ENCODE data around the gene ACYP1. TPM values are rescaled to one million over a fixed set of nuclear protein-coding genes. Genes with fewer than 3 reads are reported as not detected.

ACYP1 gene
- 49.4 TPM for total RNA-seq

DNA sequence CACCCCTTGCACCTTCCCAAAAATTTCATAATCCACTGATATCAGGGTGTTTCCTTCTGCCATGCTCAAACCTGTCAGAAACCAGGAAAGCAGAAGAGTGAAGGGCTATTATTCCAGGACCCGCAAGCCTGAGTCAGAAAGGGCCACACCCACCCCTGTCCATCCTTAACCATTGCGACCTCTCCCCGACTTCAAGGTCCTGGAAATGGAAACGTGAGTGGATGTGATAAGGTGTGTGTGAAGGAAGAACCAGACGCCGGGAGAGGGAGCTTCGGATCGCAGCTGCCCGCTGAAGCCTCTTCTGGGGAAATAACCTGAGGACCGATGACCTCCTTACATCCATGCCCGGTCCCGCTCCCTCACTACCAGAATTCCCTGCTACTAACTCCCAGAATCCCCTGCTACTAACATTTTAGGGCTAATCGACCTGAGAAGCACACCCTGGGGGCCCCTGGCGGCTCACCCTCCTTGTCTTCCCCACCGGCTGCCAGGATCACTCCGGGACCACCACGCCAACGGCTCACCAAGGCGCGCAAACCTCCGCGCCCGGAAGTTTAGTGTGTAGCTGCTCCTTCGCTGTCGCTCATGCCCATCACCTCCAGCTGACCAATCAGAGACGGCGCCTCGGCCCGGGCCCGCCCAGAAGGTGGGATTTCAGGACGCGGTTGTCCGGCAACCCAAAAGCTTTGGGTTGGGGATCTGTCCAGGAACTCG, at the start of gene ACYP1:
Gene ACYP1, minus strand, starts transcription at position 534 of the 714 bp plus-strand sequence. Its CDS starts 471 bp downstream, at position 63.

DNA sequence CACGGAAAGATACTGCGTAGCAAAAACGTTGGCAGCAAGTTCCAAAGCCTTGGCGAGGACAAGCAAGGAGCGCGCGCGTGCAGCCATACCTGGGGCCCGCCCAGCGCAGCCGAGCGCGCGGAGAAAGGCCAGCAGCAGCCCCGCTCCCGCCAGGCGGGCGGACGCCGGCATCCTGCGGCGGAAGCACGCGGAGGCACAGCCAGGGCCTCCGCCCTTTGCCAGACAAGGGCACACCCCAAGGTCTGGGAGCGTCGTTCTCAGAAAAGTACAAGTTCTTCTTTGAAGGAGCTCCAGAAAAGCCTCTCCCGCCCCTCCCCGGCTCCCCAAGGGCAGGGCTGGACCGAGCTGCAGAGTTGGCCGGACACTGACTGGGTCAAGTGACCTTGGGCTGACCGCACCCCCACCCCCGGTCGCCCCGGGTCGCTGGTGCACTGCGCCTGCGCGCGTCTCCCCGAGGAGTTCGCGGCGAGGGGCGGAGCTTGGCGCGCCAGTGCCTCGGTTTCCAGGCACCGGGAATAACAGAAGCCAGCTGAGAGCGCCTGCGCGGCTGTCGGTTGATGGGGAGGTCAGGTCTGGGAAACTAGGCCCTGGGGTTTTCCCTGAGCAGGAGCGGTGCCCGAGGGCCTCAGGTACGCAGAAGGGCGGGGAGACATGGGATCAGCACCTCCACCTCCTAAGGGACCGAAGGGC, 5.4 kb upstream of the ACYP1 start, which contains the start of gene ZC2HC1C:
Gene ZC2HC1C, plus strand, starts transcription at position 521 of the 690 bp plus-strand sequence. CDS start 933 bp downstream, outside the sequence.

GRCh38 chr14:75050852-75051555, 12.8 kb downstream of the ACYP1 start, which contains the start of gene MLH3:
MLH3 (minus strand) TSS chr14:75051467; CDS start chr14:75049655, 1,812 bp downstream.

Small RNA genes within 50 kb of the gene (small RNA-seq; reads per million reads assigned to genes)
- gene RNU6-689P: not detected

Other genes starting within 250 kb of the ACYP1 start
- gene PROX2, start 187.9 kb downstream of the ACYP1 start, total RNA-seq: not detected
- gene DLST, start 182.1 kb downstream of the ACYP1 start, total RNA-seq: 40.4 TPM
- gene RPS6KL1, start 140.8 kb downstream of the ACYP1 start, total RNA-seq: 39.9 TPM
- 2.8 TPM for gene PGF, start 108.4 kb downstream of the ACYP1 start, total RNA-seq
- 24.0 TPM for gene EIF2B2, start 61.1 kb downstream of the ACYP1 start, total RNA-seq
- 65.0 TPM for gene MLH3, start 12.6 kb downstream of the ACYP1 start, total RNA-seq
- 6.7 TPM for gene ZC2HC1C, start 5.6 kb upstream of the ACYP1 start, total RNA-seq
- gene NEK9, start 63.0 kb upstream of the ACYP1 start, total RNA-seq: 46.1 TPM
- 155 TPM for gene TMED10, start 112.6 kb upstream of the ACYP1 start, total RNA-seq
- 57.0 TPM for gene FOS, start 214.8 kb upstream of the ACYP1 start, total RNA-seq

Measured in diencephalon (tissue), 1 donor.